NCI-H526 treated with DMSO at 0.1 percent for 48 hours (cell line): Measurements from ENCODE around the gene TH.

ENCODE experiments used
- DNase-seq: peaks from one replicate; lab custom pipeline; 2025; lab: John Stamatoyannopoulos, UW

The TH gene

GRCh38 chr11:2171591-2172003 is at the start of gene TH:
TSS of gene TH (minus strand) at chr11:2171815. CDS start at chr11:2171786, 29 bp downstream.
- DNase-seq = no peak

- no peak for DNase-seq
These were observed 49.4 kb upstream of the TH start for GRCh38 chr11:2221024-2221423.

DNA sequence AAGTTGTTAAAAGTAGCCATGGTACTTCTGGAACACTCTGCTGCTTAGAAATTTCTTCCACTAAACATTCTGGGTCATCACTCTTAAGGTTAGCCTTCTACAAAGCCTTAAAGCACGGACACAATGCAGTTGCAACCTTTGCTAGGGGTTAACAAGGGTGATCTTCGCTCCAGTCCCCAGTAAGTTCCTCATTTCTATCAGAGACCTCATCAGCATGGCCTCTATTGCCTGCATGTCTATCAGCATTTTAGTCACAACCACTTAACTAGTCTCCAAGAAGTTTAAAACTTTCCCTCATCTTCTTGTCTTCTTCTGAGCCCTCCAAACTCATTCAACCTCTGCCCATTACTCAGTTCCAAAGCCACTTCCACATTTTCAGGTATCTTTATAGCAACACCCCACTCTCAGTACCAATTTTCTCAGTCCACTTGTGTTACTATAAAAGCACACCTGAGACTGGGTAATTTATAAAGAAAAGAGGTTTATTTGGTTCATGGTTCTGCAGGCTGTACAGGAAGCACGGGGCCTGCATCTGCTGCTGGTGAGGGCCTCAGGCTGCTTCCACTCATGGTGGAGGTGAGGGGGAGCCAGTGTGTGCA is 48.7 kb upstream of the TH start:
- DNase-seq = no peak

GRCh38 chr11:2219318-2220017 is 47.9 kb upstream of the TH start:
- no peak for DNase-seq

- DNase-seq = no peak
These were observed 46.5 kb upstream of the TH start for GRCh38 chr11:2218031-2218633.

DNA sequence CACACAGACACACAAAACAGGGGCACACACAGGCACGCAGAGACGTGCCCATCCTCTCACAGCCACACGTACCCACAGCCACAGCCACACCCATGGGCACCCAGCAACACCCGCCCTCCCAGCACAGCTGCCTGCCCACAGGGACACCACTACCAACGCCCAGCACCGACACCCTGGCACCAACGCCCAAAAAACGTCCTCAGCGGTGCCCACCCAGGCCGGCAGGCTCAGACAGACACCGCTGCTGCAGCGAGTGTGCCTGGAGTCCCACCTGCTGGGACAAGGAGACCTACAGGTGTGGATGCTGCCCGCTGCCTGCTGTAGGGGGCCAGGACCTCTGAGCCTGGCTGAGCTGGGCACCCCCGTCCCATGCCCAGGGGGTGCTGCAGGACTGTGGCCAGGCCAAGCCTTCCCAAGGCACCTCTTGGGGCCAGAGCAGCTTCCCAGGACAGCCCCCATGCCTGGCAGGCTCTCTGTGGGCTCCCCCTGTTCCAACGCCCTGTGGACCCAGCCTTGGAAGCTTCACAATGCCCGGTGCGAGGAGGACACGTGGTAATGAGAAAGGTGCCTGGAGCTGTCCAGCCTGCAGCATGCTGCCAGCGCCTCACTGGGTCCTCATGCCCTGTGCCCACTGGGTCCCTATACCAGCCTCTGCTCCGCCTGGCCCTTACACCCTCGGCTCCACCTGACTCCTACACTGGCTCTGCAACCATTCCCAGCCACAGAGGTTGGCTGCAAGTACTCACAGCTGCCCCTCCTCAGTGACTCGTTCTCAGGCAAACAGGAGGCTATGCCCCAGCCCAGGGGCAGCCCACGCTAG is 45.8 kb upstream of the TH start:
- peak; percentile 66 for DNase-seq

- no peak for DNase-seq
These were observed 44.9 kb upstream of the TH start for GRCh38 chr11:2216400-2217064.

DNA sequence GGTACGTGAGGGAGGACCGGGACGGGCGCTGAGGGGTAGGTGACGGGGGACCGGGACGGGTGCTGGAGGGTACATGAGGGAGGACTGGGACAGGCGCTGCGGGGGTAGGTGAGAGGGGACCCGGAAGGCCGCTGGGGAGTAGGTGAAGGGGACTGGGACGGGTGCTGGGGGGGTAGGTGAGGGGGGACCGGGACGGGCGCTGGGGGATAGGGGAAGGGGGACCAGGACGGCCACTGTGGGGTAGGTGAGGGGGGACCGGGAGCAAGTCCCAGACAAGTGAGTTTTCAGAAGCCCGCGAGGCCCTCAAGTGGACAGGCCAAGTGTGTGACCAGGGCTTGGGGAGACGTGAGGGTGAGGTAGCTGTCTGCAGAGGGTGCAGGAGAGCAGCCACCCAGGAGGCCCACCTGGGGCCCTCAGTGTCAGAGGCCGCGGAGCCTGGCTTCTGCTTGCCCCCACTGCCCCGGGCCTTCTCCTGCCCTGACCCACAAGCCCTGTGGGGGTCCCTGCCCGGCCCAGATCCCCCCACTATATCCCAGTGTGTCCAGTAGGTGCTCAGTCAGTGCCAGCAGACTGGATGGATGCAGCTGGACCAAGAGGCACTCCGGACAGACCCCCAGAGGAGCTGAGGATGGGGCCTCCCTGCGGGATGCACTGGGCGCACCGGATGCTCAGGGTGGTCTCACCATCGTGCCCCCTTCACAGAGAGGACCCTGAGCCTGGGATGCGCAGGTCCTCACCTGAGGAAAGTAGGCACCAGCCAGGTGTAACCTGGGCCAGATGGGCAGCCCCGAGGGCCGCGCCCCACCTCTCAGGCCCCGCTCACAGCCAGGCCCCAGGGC is 44.2 kb upstream of the TH start:
- DNase-seq = no peak

- DNase-seq = no peak
These were observed 43.6 kb upstream of the TH start for GRCh38 chr11:2215230-2215560.

DNA sequence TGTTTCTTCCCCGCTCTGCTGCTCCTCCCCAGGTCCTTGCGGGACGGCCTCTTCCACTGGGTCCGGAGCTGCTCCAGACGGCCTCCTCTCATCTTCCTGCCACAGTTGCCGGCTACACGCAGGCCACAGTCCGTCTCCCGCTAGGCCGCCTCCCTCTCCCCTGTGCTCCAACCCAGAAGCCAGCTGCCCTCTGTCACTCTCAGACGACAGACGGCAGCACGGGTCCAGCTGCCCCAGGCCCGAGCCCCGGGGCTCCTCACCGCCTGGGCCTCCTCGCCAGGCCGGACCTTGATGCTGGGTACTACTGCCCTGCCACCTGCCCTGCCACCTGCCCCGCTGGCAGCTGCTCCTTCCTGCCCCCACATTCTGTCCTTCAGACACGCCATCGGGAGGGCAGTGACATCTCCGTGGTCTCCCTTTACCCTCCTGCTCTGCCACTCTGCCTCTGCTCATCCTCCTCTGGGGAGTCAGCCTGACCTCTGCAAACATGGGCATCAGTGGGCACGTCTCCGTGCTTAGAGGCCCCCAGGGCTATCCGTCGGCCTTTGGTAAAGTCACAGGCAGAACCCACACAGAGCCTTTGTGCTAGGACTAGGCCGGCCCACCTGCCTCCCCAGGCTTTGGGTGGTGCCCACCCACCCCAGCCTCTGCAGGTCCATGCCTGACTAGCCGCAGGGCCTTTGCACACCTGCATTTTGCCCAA is 43.1 kb upstream of the TH start:
- DNase-seq = peak; percentile 51

DNA sequence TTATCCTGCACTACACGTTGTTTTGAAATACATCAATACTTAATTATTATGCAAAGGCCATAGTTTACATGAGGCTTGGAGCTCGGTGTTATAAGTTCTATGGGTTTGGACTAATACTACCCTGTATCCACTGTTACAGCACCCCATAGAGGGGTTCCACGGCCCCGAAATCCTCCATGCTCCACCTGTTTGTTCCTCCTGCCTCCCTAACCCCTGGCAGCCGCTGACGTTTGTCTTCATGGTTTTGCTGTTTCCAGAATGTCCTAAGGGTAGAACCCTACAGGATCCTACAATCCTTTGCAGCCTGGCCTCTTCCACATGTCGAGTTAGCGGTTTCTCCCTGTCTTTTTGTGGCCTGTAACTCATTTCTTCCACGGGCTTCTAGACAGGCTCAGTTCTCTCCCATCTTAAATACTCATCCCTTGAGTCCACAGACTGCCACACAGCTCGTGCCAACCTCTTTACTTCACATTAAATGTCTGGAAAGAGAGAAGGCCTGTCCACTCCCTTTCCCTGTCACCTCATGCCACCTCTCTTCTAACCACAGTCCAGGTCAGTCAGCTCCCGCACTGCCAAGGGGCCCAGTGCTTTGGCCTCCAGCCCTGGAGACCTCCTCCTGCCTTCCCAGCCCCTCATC is 42.4 kb upstream of the TH start:
- no peak for DNase-seq

GRCh38 chr11:2213384-2213842 is 41.8 kb upstream of the TH start:
- peak; percentile 79 for DNase-seq

GRCh38 chr11:2212411-2213251 is 41.0 kb upstream of the TH start:
- no peak for DNase-seq

GRCh38 chr11:2211113-2211971 is 39.7 kb upstream of the TH start:
- DNase-seq = peak; percentile 99

DNA sequence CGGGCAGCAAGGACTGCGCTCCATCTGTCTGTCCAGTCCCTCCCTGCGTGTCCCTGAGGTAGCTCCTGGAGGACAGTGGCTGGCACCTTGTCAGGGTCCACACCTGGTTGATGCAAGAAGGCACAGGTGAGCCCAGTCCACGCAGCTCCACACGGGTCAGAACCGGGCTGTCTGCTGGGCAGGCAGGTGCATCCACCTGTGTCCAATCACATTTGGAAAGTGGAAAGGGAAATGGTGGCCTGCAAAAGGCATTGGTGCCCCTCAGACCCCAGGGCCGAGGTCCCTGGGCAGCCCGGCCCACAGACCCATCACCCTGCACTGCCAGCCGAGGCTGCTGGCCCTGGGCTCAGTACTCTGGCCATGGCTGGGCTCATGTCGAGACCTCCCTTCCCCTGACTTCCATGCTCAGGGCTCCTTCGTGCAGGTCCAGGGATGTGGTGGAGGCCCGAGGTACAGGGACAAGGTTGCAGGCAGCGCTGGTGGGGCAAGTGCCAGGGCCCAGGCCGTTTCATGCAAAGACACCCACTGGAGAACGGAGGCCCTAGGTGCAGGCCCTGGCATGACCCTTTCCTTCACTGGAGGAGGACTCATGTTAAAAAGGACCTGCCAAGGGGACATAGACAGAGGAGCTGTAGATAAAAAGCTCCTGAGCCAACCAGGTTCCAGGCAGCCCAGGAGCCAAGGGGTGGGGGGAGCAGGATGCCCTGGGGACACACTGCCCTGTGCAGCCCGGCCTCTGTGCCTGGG is 38.9 kb upstream of the TH start:
- no peak for DNase-seq

GRCh38 chr11:2209900-2210321 is 38.3 kb upstream of the TH start:
- no peak for DNase-seq

GRCh38 chr11:2209370-2209801 is 37.8 kb upstream of the TH start:
- no peak for DNase-seq
